SK-N-SH treated with all-trans-retinoic acid at 6 μM for 48 hours (cell line): ENCODE measurements around the gene TREML2.
"Not testable (repeated sequence)": the region's sequence is repeated elsewhere in the genome, so short reads cannot be mapped to it uniquely, and the experiment has no call there.

ENCODE experiments used
- ATAC-seq: fragments of 200-7000 bp; cut with Tn5 transposase; 3 replicates; pipeline ENCODE4 v1.9.1; 2020; ENCODE audit warnings: mild to moderate bottlenecking, moderate library complexity
- ARNTL ChIP-seq: fragments of 450-650 bp; formaldehyde crosslinking; IDR thresholded peaks from 2 replicates; pipeline ENCODE4 v1.5.0; 2020; ENCODE audit warnings: low read depth, mild to moderate bottlenecking, moderate library complexity, borderline replicate concordance
- BACH2 ChIP-seq: fragments of 250-450 bp; sonication (Bioruptor Pico); IDR thresholded peaks from 2 replicates; pipeline ENCODE4 v1.9.0; 2021; ENCODE audit warnings: mild to moderate bottlenecking, borderline replicate concordance
- CREB5 ChIP-seq: fragments of 250-450 bp; sonication (Bioruptor Pico); IDR thresholded peaks from 2 replicates; pipeline ENCODE4 v1.5.1; 2020; ENCODE audit warnings: low read depth, mild to moderate bottlenecking, moderate library complexity
- CSRNP3 ChIP-seq: fragments of 250-450 bp; sonication (Bioruptor Pico); IDR thresholded peaks from 2 replicates; pipeline ENCODE4 v1.5.1; 2021; ENCODE audit warnings: mild to moderate bottlenecking, moderate library complexity
- ESRRG ChIP-seq: fragments of 250-450 bp; sonication (Bioruptor Pico); IDR thresholded peaks from 2 replicates; pipeline ENCODE4 v1.6.1; 2021; ENCODE audit warnings: mild to moderate bottlenecking
- GLIS3 ChIP-seq: fragments of 250-450 bp; sonication (Bioruptor Pico); IDR thresholded peaks from 2 replicates; pipeline ENCODE4 v1.5.0; 2020; ENCODE audit warnings: mild to moderate bottlenecking, moderate library complexity
- ISL1 ChIP-seq: fragments of 250-450 bp; sonication (Bioruptor Pico); IDR thresholded peaks from 2 replicates; pipeline ENCODE4 v2.1.2; 2022; ENCODE audit warnings: mild to moderate bottlenecking, moderate library complexity
- PATZ1 ChIP-seq: fragments of 250-450 bp; sonication (Bioruptor Pico); IDR thresholded peaks from 2 replicates; pipeline ENCODE4 v1.8.0; 2020; ENCODE audit warnings: mild to moderate bottlenecking, moderate library complexity, borderline replicate concordance
- POU6F1 ChIP-seq: fragments of 250-450 bp; sonication (Bioruptor Pico); IDR thresholded peaks from 2 replicates; pipeline ENCODE4 v1.8.0; 2021; ENCODE audit warnings: low read depth, mild to moderate bottlenecking, moderate library complexity, borderline replicate concordance
- PPARA ChIP-seq: fragments of 250-450 bp; sonication (Bioruptor Pico); IDR thresholded peaks from 2 replicates; pipeline ENCODE4 v1.5.0; 2020; ENCODE audit warnings: mild to moderate bottlenecking, borderline replicate concordance
- RARB ChIP-seq: fragments of 250-450 bp; sonication (Bioruptor Pico); IDR thresholded peaks from 2 replicates; pipeline ENCODE4 v1.8.0; 2021; ENCODE audit warnings: mild to moderate bottlenecking, moderate library complexity
- SNAI2 ChIP-seq: fragments of 250-450 bp; sonication (Bioruptor Pico); IDR thresholded peaks from 2 replicates; pipeline ENCODE4 v1.5.0; 2020; ENCODE audit warnings: mild to moderate bottlenecking, moderate library complexity
- TCF4 ChIP-seq: fragments of 250-450 bp; sonication (Bioruptor Pico); IDR thresholded peaks from 2 replicates; pipeline ENCODE4 v1.8.0; 2021; ENCODE audit warnings: mild to moderate bottlenecking, moderate library complexity, borderline replicate concordance
- TSHZ2 ChIP-seq: fragments of 250-450 bp; sonication (Bioruptor Pico); IDR thresholded peaks from 2 replicates; pipeline ENCODE4 v1.5.0; 2020; ENCODE audit warnings: mild to moderate bottlenecking, moderate library complexity
- ZC3H10 ChIP-seq: fragments of 250-450 bp; sonication (Bioruptor Pico); IDR thresholded peaks from 2 replicates; pipeline ENCODE4 v1.5.1; 2021; ENCODE audit warnings: mild to moderate bottlenecking, moderate library complexity
- ZFP3 ChIP-seq: fragments of 250-450 bp; sonication (Bioruptor Pico); IDR thresholded peaks from 2 replicates; pipeline ENCODE4 v1.5.0; 2020; ENCODE audit warnings: mild to moderate bottlenecking, moderate library complexity
- ZFP30 ChIP-seq: fragments of 450-650 bp; formaldehyde crosslinking; IDR thresholded peaks from 2 replicates; pipeline ENCODE4 v1.5.0; 2022; ENCODE audit warnings: mild to moderate bottlenecking, moderate library complexity
- ZNF565 ChIP-seq: fragments of 450-650 bp; formaldehyde crosslinking; conservative IDR thresholded peaks from 2 replicates; pipeline ENCODE4 v1.5.0; 2020; ENCODE audit warnings: low read depth, mild to moderate bottlenecking, moderate library complexity
- ZNF70 ChIP-seq: fragments of 450-650 bp; formaldehyde crosslinking; IDR thresholded peaks from 2 replicates; pipeline ENCODE4 v1.5.0; 2020; ENCODE audit warnings: mild to moderate bottlenecking, moderate library complexity
- ZNF8 ChIP-seq: fragments of 450-650 bp; formaldehyde crosslinking; IDR thresholded peaks from 2 replicates; pipeline ENCODE4 v1.5.0; 2020; ENCODE audit warnings: mild to moderate bottlenecking, moderate library complexity

Gene TREML2

GRCh38 chr6:41200901-41201763, at the start of gene TREML2:
TREML2 (minus strand) TSS chr6:41201149; CDS start chr6:41201008, 141 bp downstream.
- TF ChIP-seq GLIS3 (CRISPR knock-in tag), result no peak
- TF ChIP-seq ZC3H10, result no peak
- TF ChIP-seq ZNF70 (CRISPR knock-in tag), result no peak
- TF ChIP-seq ARNTL (CRISPR knock-in tag), result no peak
- no peak for TF ChIP-seq ZNF565 (CRISPR knock-in tag)
- TF ChIP-seq ISL1, result no peak
- no peak for TF ChIP-seq BACH2 (CRISPR knock-in tag)
- no peak for ATAC-seq

GRCh38 chr6:41247882-41248705, 47.1 kb upstream of the TREML2 start:
- no peak for ATAC-seq
- TF ChIP-seq PATZ1 (CRISPR knock-in tag) (no peak), BACH2 (CRISPR knock-in tag) (no peak), TCF4 (CRISPR knock-in tag) (no peak), ZNF8 (no peak), CSRNP3 (no peak), ZFP3 (CRISPR knock-in tag) (no peak), ZNF565 (CRISPR knock-in tag) (no peak), ISL1 (no peak), PPARA (CRISPR knock-in tag) (no peak), SNAI2 (CRISPR knock-in tag) (no peak)

DNA sequence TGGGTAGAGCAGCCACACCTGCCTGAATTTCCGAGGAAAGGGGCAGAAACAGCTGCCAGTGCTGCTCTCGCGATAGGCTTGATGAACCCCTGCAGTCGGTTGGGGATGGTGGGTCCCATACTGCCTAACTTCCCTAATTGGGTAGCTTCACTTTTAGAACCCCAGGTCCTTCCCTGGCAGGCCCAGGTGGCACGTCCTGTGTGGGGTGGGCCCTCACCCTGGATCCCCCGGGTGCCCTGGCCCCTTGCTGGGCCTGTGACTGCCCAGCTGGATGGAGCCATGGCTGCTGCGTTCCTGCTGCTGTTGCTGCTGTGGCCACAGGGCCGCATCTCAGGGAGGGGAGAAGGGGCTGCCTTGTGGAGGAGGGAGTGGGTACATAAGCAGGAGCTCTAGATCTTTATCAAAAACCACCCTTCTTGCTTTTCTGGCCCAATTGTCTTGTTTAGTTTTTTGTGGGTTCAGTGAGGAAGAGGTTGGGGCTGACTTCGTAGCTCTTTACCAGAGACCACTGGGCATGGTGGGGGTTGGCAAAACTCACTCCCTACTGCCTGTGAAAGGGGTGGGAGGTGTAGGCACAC, 46.4 kb upstream of the TREML2 start:
- no peak for TF ChIP-seq BACH2 (CRISPR knock-in tag)
- no peak for TF ChIP-seq ZC3H10
- no peak for TF ChIP-seq ISL1
- TF ChIP-seq CREB5, result no peak
- no peak for TF ChIP-seq ARNTL (CRISPR knock-in tag)
- no peak for TF ChIP-seq GLIS3 (CRISPR knock-in tag)
- no peak for TF ChIP-seq ESRRG
- TF ChIP-seq ZFP3 (CRISPR knock-in tag), result no peak
- TF ChIP-seq PATZ1 (CRISPR knock-in tag), result no peak
- TF ChIP-seq ZNF565 (CRISPR knock-in tag), result no peak
- TF ChIP-seq POU6F1, result no peak
- no peak for TF ChIP-seq PPARA (CRISPR knock-in tag)
- no peak for TF ChIP-seq ZFP30 (CRISPR knock-in tag)
- no peak for TF ChIP-seq ZNF70 (CRISPR knock-in tag)
- TF ChIP-seq SNAI2 (CRISPR knock-in tag), result no peak
- TF ChIP-seq ZNF8, result no peak
- TF ChIP-seq RARB (CRISPR knock-in tag), result no peak
- no peak for TF ChIP-seq CSRNP3
- TF ChIP-seq TSHZ2, result no peak
- TF ChIP-seq, all 23 proteins: peak for 0
- no peak for ATAC-seq

DNA sequence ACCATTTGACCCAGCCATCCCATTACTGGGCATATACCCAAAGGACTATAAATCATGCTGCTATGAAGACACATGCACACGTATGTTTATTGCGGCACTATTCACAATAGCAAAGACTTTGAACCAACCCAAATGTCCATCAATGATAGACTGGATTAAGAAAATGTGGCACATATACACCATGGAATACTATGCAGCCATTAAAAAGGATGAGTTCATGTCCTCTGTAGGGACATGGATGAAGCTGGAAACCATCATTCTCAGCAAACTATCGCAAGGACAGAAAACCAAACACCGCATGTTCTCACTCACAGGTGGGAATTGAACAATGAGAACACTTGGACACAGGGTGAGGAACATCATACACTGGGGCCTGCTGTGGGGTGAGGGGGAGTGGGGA, 45.6 kb upstream of the TREML2 start:
- not testable (repeated sequence) for ATAC-seq
